GM12878 (cell line): Measurements from ENCODE around the gene PROSER3. TPM values are rescaled to one million over a fixed set of nuclear protein-coding genes. Genes with fewer than 3 reads are reported as not detected.

Source experiments
- BACH1 ChIP-seq: fragments of 450-650 bp; IDR thresholded peaks from 2 replicates; pipeline ENCODE4 v1.6.1; 2017; ENCODE audit warnings: mild to moderate bottlenecking, borderline replicate concordance
- BRCA1 ChIP-seq: IDR thresholded peaks from 2 replicates; pipeline ENCODE4 v1.6.1; 2011; ENCODE audit warnings: low read depth, low read length, improper control_type of control experiment
- CHD1 ChIP-seq: IDR thresholded peaks from 2 replicates; pipeline ENCODE4 v1.6.1; 2012; ENCODE audit warnings: low read depth, low read length, improper control_type of control experiment
- CREM ChIP-seq: IDR thresholded peaks from 2 replicates; pipeline ENCODE4 v1.6.1; 2014; ENCODE audit warnings: antibody characterized with exemption, low read depth
- DPF2 ChIP-seq: fragments of 450-650 bp; IDR thresholded peaks from 2 replicates; pipeline ENCODE4 v1.6.1; 2017; ENCODE audit warnings: mild to moderate bottlenecking
- FOXK2 ChIP-seq: fragments of 450-650 bp; IDR thresholded peaks from 2 replicates; pipeline ENCODE4 v1.6.1; 2017; ENCODE audit warnings: mild to moderate bottlenecking, moderate library complexity
- FOXM1 ChIP-seq: IDR thresholded peaks from 2 replicates; pipeline ENCODE4 v1.6.1; 2012; ENCODE audit warnings: low read depth, mild to moderate bottlenecking, inconsistent platforms, low read length, moderate library complexity
- GABPA ChIP-seq: IDR thresholded peaks from 2 replicates; pipeline ENCODE4 v1.6.1; 2014; ENCODE audit warnings: antibody characterized with exemption, low read depth, mild to moderate bottlenecking, inconsistent platforms
- HCFC1 ChIP-seq: fragments of 150-350 bp; IDR thresholded peaks from 2 replicates; pipeline ENCODE4 v1.6.1; 2014; ENCODE audit warnings: low read length
- HDAC6 ChIP-seq: fragments of 200-600 bp; sonication (generic); IDR thresholded peaks from one replicate; pipeline ENCODE4 v1.8.0; 2017; ENCODE audit warnings: antibody characterized with exemption; ENCODE audit not compliant: unreplicated experiment
- IKZF1 ChIP-seq: fragments of 450-650 bp; conservative IDR thresholded peaks from 2 replicates; pipeline ENCODE4 v1.6.1; 2017; ENCODE audit warnings: antibody characterized with exemption, mild to moderate bottlenecking
- KAT2A ChIP-seq: conservative IDR thresholded peaks from 2 replicates; pipeline ENCODE4 v1.6.1; 2011; ENCODE audit warnings: low read depth, low read length; ENCODE audit not compliant: control insufficient read depth
- MEF2B ChIP-seq: fragments of 450-650 bp; IDR thresholded peaks from 2 replicates; pipeline ENCODE4 v1.6.1; 2018; ENCODE audit warnings: mild to moderate bottlenecking, moderate library complexity; ENCODE audit not compliant: partially characterized antibody, poor library complexity, severe bottlenecking
- NR2F1 ChIP-seq: fragments of 450-650 bp; conservative IDR thresholded peaks from 2 replicates; pipeline ENCODE4 v1.6.1; 2017; ENCODE audit warnings: mild to moderate bottlenecking
- RB1 ChIP-seq: fragments of 450-650 bp; formaldehyde crosslinking; IDR thresholded peaks from 2 replicates; pipeline ENCODE4 v1.6.1; 2017; ENCODE audit warnings: mild to moderate bottlenecking, borderline replicate concordance
- RELA ChIP-seq: fragments of 450-650 bp; IDR thresholded peaks from 2 replicates; pipeline ENCODE4 v1.8.0; 2014; ENCODE audit warnings: borderline replicate concordance; ENCODE audit not compliant: partially characterized antibody
- SIX5 ChIP-seq: IDR thresholded peaks from 2 replicates; pipeline ENCODE4 v1.6.1; 2011; ENCODE audit warnings: mild to moderate bottlenecking, low read depth, low read length, moderate library complexity; ENCODE audit not compliant: severe bottlenecking
- SPI1 ChIP-seq: IDR thresholded peaks from 2 replicates; pipeline ENCODE4 v1.6.1; 2011; ENCODE audit warnings: low read depth, mild to moderate bottlenecking, low read length, moderate library complexity, borderline replicate concordance; ENCODE audit not compliant: insufficient read depth
- STAT1 ChIP-seq: fragments of 450-650 bp; conservative IDR thresholded peaks from 2 replicates; pipeline ENCODE4 v1.6.1; 2014; ENCODE audit warnings: antibody characterized with exemption, mild to moderate bottlenecking
- SUPT20H ChIP-seq: IDR thresholded peaks from 2 replicates; pipeline ENCODE4 v1.6.1; 2011; ENCODE audit warnings: low read depth, mild to moderate bottlenecking, low read length, moderate library complexity, borderline replicate concordance; ENCODE audit not compliant: control insufficient read depth
- TBL1XR1 ChIP-seq: IDR thresholded peaks from 2 replicates; pipeline ENCODE4 v1.6.1; 2012; ENCODE audit warnings: low read depth, low read length, improper control_type of control experiment
- TCF7 ChIP-seq: IDR thresholded peaks from 2 replicates; pipeline ENCODE4 v1.6.1; 2014; ENCODE audit warnings: antibody characterized with exemption, borderline replicate concordance
- ZBED1 ChIP-seq: IDR thresholded peaks from 2 replicates; pipeline ENCODE4 v1.6.1; 2016; ENCODE audit warnings: borderline replicate concordance
- ZNF217 ChIP-seq: fragments of 450-650 bp; IDR thresholded peaks from 2 replicates; pipeline ENCODE4 v1.6.1; 2017; ENCODE audit warnings: antibody characterized with exemption, mild to moderate bottlenecking
- ZNF24 ChIP-seq: fragments of 450-650 bp; IDR thresholded peaks from 2 replicates; pipeline ENCODE4 v1.6.1; 2017; ENCODE audit warnings: antibody characterized with exemption, mild to moderate bottlenecking
- ZNF384 ChIP-seq: IDR thresholded peaks from 2 replicates; pipeline ENCODE4 v1.6.1; 2012; ENCODE audit warnings: low read depth, mild to moderate bottlenecking, low read length, improper control_type of control experiment, borderline replicate concordance
- ZNF622 ChIP-seq: fragments of 450-650 bp; IDR thresholded peaks from 2 replicates; pipeline ENCODE4 v1.6.1; 2017; ENCODE audit warnings: mild to moderate bottlenecking, inconsistent platforms
- polyA plus RNA-seq, 11 experiments: library from polyadenylated mRNA; depleted of rRNA in 4 of 11; unstranded in 6 of 11; stranded (reverse) in 5 of 11; fragments of >200 nt; fragmentation: Nextera tagmentation in 4 of 11; fragmentation: Illumina TruSeq in 1 of 11; extraction: Ambion mirVana in 4 of 11; extraction: Trizol in 1 of 11; gene quantifications; 1 replicate in 1 of 11; 2 replicates in 10 of 11; pipeline versions ENCODE4 v1.2.1 to v1.2.3, GENCODE V29; 2011 to 2016; ENCODE audit warnings: inconsistent platforms in 2 of 11, missing spikeins in 2 of 11, low read depth in 1 of 11
- total RNA-seq, 4 experiments: library from RNA; depleted of rRNA in 3 of 4; stranded (reverse); fragments of >200 nt in 3 of 4; fragmentation: Illumina TruSeq in 1 of 4; extraction: Trizol in 1 of 4; gene quantifications; 2 replicates each; pipeline versions ENCODE4 v1.2.1 to v1.2.3, GENCODE V29; 2013 to 2021
- TF ChIP-seq, protein P1 (sequence below): IDR thresholded peaks from 2 replicates; pipeline ENCODE4 v1.6.1; 2012; ENCODE audit warnings: mild to moderate bottlenecking, low read depth, low read length
- TF ChIP-seq, protein P2 (sequence below): fragments of 450-650 bp; IDR thresholded peaks from 2 replicates; pipeline ENCODE4 v1.6.1; 2018; ENCODE audit warnings: borderline replicate concordance, mild to moderate bottlenecking; ENCODE audit not compliant: partially characterized antibody

PROSER3 gene
- total and polyA plus RNA-seq, 10 of the 15 experiments (the other 5 are each of a cell fraction or from before 2014, with no cell fraction given): 0.85 to 25.1 (median 9.6) TPM

DNA sequence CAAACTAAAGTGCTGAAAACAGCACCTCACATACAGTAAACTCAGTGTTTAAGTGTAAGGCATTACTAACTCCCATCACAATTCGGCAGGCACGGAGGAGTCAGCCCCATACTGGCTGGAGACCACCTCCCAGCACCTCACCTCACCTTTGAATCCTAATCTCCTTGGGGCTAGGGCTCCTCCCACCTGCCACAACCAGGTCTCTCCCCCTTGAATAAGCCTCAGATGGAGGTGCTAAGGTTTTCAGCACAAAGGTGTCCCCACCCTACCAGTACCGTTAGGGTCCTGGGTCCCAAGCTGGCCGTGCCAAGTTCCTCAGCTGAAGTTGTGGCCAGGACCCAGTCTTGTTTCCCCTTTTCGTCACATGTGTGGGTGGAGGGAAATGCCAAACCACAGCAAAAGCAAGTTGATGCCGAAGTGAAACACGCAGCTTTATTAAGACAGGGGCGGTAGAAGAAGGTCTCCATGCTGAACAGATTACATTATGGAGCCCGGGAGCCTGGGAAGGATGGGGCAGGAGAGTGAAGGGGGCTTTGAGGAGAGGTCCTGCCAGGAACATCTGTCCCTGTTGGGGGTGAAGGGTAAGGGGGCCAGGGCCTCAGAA is 15.8 kb upstream of the PROSER3 start, which contains the start of gene IGFLR1 (continued):
- peak; percentile 78 for TF ChIP-seq FOXK2
- peak; percentile 70 for TF ChIP-seq MEF2B
- TF ChIP-seq ZNF384: no peak
- no peak; the same call in 1 of the 2 replicates for TF ChIP-seq NR2F1
- TF ChIP-seq HDAC6: no peak
- TF ChIP-seq, protein P1, sequence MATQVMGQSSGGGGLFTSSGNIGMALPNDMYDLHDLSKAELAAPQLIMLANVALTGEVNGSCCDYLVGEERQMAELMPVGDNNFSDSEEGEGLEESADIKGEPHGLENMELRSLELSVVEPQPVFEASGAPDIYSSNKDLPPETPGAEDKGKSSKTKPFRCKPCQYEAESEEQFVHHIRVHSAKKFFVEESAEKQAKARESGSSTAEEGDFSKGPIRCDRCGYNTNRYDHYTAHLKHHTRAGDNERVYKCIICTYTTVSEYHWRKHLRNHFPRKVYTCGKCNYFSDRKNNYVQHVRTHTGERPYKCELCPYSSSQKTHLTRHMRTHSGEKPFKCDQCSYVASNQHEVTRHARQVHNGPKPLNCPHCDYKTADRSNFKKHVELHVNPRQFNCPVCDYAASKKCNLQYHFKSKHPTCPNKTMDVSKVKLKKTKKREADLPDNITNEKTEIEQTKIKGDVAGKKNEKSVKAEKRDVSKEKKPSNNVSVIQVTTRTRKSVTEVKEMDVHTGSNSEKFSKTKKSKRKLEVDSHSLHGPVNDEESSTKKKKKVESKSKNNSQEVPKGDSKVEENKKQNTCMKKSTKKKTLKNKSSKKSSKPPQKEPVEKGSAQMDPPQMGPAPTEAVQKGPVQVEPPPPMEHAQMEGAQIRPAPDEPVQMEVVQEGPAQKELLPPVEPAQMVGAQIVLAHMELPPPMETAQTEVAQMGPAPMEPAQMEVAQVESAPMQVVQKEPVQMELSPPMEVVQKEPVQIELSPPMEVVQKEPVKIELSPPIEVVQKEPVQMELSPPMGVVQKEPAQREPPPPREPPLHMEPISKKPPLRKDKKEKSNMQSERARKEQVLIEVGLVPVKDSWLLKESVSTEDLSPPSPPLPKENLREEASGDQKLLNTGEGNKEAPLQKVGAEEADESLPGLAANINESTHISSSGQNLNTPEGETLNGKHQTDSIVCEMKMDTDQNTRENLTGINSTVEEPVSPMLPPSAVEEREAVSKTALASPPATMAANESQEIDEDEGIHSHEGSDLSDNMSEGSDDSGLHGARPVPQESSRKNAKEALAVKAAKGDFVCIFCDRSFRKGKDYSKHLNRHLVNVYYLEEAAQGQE: no peak
- TF ChIP-seq GABPA: no peak
- no peak for TF ChIP-seq RB1
- TF ChIP-seq BRCA1: no peak
- TF ChIP-seq RELA: peak; percentile 97
- peak; percentile 94 for TF ChIP-seq DPF2
- no peak for TF ChIP-seq KAT2A
- TF ChIP-seq TCF7: no peak
- no peak; the same call in 1 of the 2 replicates for TF ChIP-seq BACH1
- TF ChIP-seq CREM: peak; percentile 95
- no peak; the same call in 1 of the 2 replicates for TF ChIP-seq CHD1
- peak; percentile 79 for TF ChIP-seq IKZF1
- TF ChIP-seq HCFC1: no peak
- TF ChIP-seq FOXM1: peak; percentile 52; the same call in 1 of the 2 replicates
- peak; percentile 64; the same call in 1 of the 2 replicates for TF ChIP-seq ZBED1
- TF ChIP-seq SPI1: peak; percentile 77
- TF ChIP-seq ZNF24: no peak
- TF ChIP-seq SIX5: no peak
- TF ChIP-seq ZNF217: no peak
- TF ChIP-seq ZNF622: no peak
- TF ChIP-seq SUPT20H: no peak
- TF ChIP-seq TBL1XR1: peak; percentile 87; the same call in 1 of the 2 replicates
- TF ChIP-seq, protein P2, sequence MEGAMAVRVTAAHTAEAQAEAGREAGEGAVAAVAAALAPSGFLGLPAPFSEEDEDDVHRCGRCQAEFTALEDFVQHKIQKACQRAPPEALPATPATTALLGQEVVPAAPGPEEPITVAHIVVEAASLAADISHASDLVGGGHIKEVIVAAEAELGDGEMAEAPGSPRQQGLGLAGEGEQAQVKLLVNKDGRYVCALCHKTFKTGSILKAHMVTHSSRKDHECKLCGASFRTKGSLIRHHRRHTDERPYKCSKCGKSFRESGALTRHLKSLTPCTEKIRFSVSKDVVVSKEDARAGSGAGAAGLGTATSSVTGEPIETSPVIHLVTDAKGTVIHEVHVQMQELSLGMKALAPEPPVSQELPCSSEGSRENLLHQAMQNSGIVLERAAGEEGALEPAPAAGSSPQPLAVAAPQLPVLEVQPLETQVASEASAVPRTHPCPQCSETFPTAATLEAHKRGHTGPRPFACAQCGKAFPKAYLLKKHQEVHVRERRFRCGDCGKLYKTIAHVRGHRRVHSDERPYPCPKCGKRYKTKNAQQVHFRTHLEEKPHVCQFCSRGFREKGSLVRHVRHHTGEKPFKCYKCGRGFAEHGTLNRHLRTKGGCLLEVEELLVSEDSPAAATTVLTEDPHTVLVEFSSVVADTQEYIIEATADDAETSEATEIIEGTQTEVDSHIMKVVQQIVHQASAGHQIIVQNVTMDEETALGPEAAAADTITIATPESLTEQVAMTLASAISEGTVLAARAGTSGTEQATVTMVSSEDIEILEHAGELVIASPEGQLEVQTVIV: no peak
- no peak for TF ChIP-seq STAT1
